ENCODE results near the gene KCNK18. TPM values are rescaled to one million over a fixed set of nuclear protein-coding genes. Genes with fewer than 3 reads are reported as not detected.

KCNK18 gene
- total RNA-seq, 6 experiments from 2014 or later: not detected

GRCh38 chr10:117256910-117257309 lies 59.6 kb downstream of the KCNK18 start:
- no peak for TF ChIP-seq CTCF (IDR thresholded peaks at IDR 0.05)
- peaks cover 33% of the 10 kb centered on the region for H3K27me3 Mint-ChIP-seq (ENCODE audit: insufficient read depth)

GRCh38 chr10:117257721-117258120 lies 60.4 kb downstream of the KCNK18 start:
- Mint-ChIP-seq H3K4me3 (no peak overlapping the region), H3K27me3 (ENCODE audit: insufficient read depth) (peaks cover 28% of the 10 kb centered on the region), H3K36me3 (ENCODE audit: low read depth) (no peaks in the 10 kb centered on the region), H3K9me3 (no peaks in the 10 kb centered on the region), H3K4me1 (ENCODE audit: low read depth) (no peaks in the 10 kb centered on the region), H3K27ac (no peak overlapping the region)
- TF ChIP-seq CTCF (IDR thresholded peaks at IDR 0.05): no peak
- DNase-seq: no peak

More at GRCh38 chr10:117256910-117257309, 59.6 kb downstream of the KCNK18 start:
- H3K27ac Mint-ChIP-seq: no peak overlapping the region
- no peaks in the 10 kb centered on the region for H3K36me3 Mint-ChIP-seq (ENCODE audit: low read depth)
- H3K4me3 Mint-ChIP-seq: no peak overlapping the region
- H3K9me3 Mint-ChIP-seq: no peaks in the 10 kb centered on the region
- no peak for DNase-seq
- H3K4me1 Mint-ChIP-seq (ENCODE audit: low read depth): no peaks in the 10 kb centered on the region

- no peak overlapping the region for H3K4me3 Mint-ChIP-seq
- no peak for DNase-seq
- H3K27ac Mint-ChIP-seq: no peak overlapping the region
- H3K36me3 Mint-ChIP-seq (ENCODE audit: low read depth): no peaks in the 10 kb centered on the region
- no peaks in the 10 kb centered on the region for H3K9me3 Mint-ChIP-seq
- no peaks in the 10 kb centered on the region for H3K4me1 Mint-ChIP-seq (ENCODE audit: low read depth)
- peaks cover 33% of the 10 kb centered on the region for H3K27me3 Mint-ChIP-seq (ENCODE audit: insufficient read depth)
- no peak for TF ChIP-seq CTCF (IDR thresholded peaks at IDR 0.05)
Observed at GRCh38 chr10:117259279-117259678, 62.0 kb downstream of the KCNK18 start.

Small RNA genes within 50 kb of the gene (microRNA-seq; reads per million reads assigned to microRNA genes)
- gene MIR3663: not detected

Other genes starting within 250 kb of the KCNK18 start
- 1 to 10 TPM; 3.4 to 6.2 (median 5.2) TPM for gene SHTN1, start 192.3 kb upstream of the KCNK18 start, total RNA-seq (2021; fragmentation: NEBNext Ultra II Directional; extraction: Animal tissue kit (Norgen Biotek cat#: 25700))
- gene VAX1, start 59.2 kb upstream of the KCNK18 start, total RNA-seq (2021; fragmentation: NEBNext Ultra II Directional; extraction: Animal tissue kit (Norgen Biotek cat#: 25700)): not detected
- gene SLC18A2, start 43.6 kb downstream of the KCNK18 start, total RNA-seq (2021; fragmentation: NEBNext Ultra II Directional; extraction: Animal tissue kit (Norgen Biotek cat#: 25700)): not detected
- 10 to 100 TPM; 29.9 to 32.5 (median 31.5) TPM for gene PDZD8, start 178.0 kb downstream of the KCNK18 start, total RNA-seq (2021; fragmentation: NEBNext Ultra II Directional; extraction: Animal tissue kit (Norgen Biotek cat#: 25700))

All from HFFc6 (cell line).